GM21723 (cell line): ENCODE measurements around the gene SSTR3.

ENCODE experiments used
- ATAC-seq: cut with Tn5 transposase; IDR thresholded peaks from one replicate; pipeline ENCODE4 v1.9.1; 2021; ENCODE audit warnings: mild to moderate bottlenecking, moderate library complexity; ENCODE audit not compliant: unreplicated experiment

The SSTR3 gene

GRCh38 chr22:37169947-37170688 lies 42.2 kb downstream of the SSTR3 start:
- ATAC-seq: no peak

GRCh38 chr22:37169406-37169805 lies 42.9 kb downstream of the SSTR3 start:
- no peak for ATAC-seq

- ATAC-seq: no peak
Observed at GRCh38 chr22:37167981-37168647, 44.2 kb downstream of the SSTR3 start.

- no peak for ATAC-seq
Observed at GRCh38 chr22:37167176-37167980, 44.9 kb downstream of the SSTR3 start.

- ATAC-seq: no peak
Observed at GRCh38 chr22:37166675-37167066, 45.6 kb downstream of the SSTR3 start.

GRCh38 chr22:37165940-37166674 lies 46.2 kb downstream of the SSTR3 start:
- no peak for ATAC-seq

- no peak for ATAC-seq
Observed at GRCh38 chr22:37165066-37165465, 47.2 kb downstream of the SSTR3 start.

- no peak for ATAC-seq
Observed at GRCh38 chr22:37164505-37164887, 47.8 kb downstream of the SSTR3 start.

- ATAC-seq: peak; percentile 36
Observed at GRCh38 chr22:37163575-37164504, 48.4 kb downstream of the SSTR3 start.

- ATAC-seq: no peak
Observed at GRCh38 chr22:37163096-37163489, 49.2 kb downstream of the SSTR3 start.

- ATAC-seq: peak; percentile 52
Observed at GRCh38 chr22:37162221-37163095, 49.8 kb downstream of the SSTR3 start.

- no peak for ATAC-seq
Observed at GRCh38 chr22:37161443-37161842, 50.8 kb downstream of the SSTR3 start.

GRCh38 chr22:37160027-37160426 lies 52.2 kb downstream of the SSTR3 start:
- ATAC-seq: no peak

- no peak for ATAC-seq
Observed at GRCh38 chr22:37158963-37159290, 53.4 kb downstream of the SSTR3 start.

- no peak for ATAC-seq
Observed at GRCh38 chr22:37157516-37158285, 54.6 kb downstream of the SSTR3 start.

- ATAC-seq: no peak
Observed at GRCh38 chr22:37156686-37157435, 55.4 kb downstream of the SSTR3 start.

GRCh38 chr22:37155971-37156370 lies 56.3 kb downstream of the SSTR3 start:
- no peak for ATAC-seq
